GOT3 (cell line): ENCODE measurements around the gene SP6.

Source experiments
- DNase-seq: peaks from one replicate; lab custom pipeline; 2025; ENCODE audit warnings: mixed read lengths; lab: John Stamatoyannopoulos, UW

Gene SP6

GRCh38 chr17:47812146-47812920, 38.6 kb downstream of the SP6 start:
- DNase-seq: no peak

- no peak for DNase-seq
Observed at GRCh38 chr17:47811709-47812108, 39.3 kb downstream of the SP6 start.

GRCh38 chr17:47810901-47811635, 39.9 kb downstream of the SP6 start:
- no peak for DNase-seq

- DNase-seq: no peak
Observed at GRCh38 chr17:47810200-47810821, 40.7 kb downstream of the SP6 start.

GRCh38 chr17:47808830-47809480, 42.0 kb downstream of the SP6 start:
- no peak for DNase-seq

- no peak for DNase-seq
Observed at GRCh38 chr17:47808036-47808829, 42.7 kb downstream of the SP6 start.

GRCh38 chr17:47807421-47807820, 43.5 kb downstream of the SP6 start:
- no peak for DNase-seq

GRCh38 chr17:47806913-47807255, 44.1 kb downstream of the SP6 start:
- DNase-seq: no peak

GRCh38 chr17:47806026-47806912, 44.7 kb downstream of the SP6 start:
- DNase-seq: no peak

- DNase-seq: no peak
Observed at GRCh38 chr17:47804461-47804860, 46.5 kb downstream of the SP6 start.

- no peak for DNase-seq
Observed at GRCh38 chr17:47803751-47804150, 47.2 kb downstream of the SP6 start.

- no peak for DNase-seq
Observed at GRCh38 chr17:47803201-47803600, 47.8 kb downstream of the SP6 start.

GRCh38 chr17:47802341-47803022, 48.5 kb downstream of the SP6 start:
- DNase-seq: no peak

- DNase-seq: no peak
Observed at GRCh38 chr17:47801906-47802305, 49.1 kb downstream of the SP6 start.

- DNase-seq: no peak
Observed at GRCh38 chr17:47801176-47801765, 49.7 kb downstream of the SP6 start.

GRCh38 chr17:47800686-47801085, 50.3 kb downstream of the SP6 start:
- no peak for DNase-seq

GRCh38 chr17:47797797-47798196, 53.2 kb downstream of the SP6 start:
- no peak for DNase-seq
